Spleen (tissue), 11 donors: ENCODE results near the gene ADAT2. TPM values are rescaled to one million over a fixed set of nuclear protein-coding genes. Genes with fewer than 3 reads are reported as not detected.

Experiments used
- DNase-seq: peaks from one replicate; pipeline ENCODE4 v3.0.0-alpha.2; 2020
- H3K27ac ChIP-seq, 8 donors: fragments of 200-600 bp; sonication (generic) in 7 of 8; 1 replicate in 4 of 8; 2 replicates in 4 of 8; pipeline versions ENCODE4 v1.5.0 to v1.8.0; 2016 to 2021; ENCODE audit warnings: inconsistent platforms in 4 of 8, mild to moderate bottlenecking in 4 of 8, moderate library complexity in 1 of 8
- H3K27me3 ChIP-seq, 7 donors: fragments of 200-600 bp; sonication (generic) in 6 of 7; replicated peaks in 1 of 7; 1 replicate in 4 of 7; 2 replicates in 3 of 7; pipeline versions ENCODE4 v1.5.0 to v1.8.0; 2016 to 2021; ENCODE audit warnings: inconsistent platforms in 3 of 7, mild to moderate bottlenecking in 1 of 7
- H3K36me3 ChIP-seq, 6 donors: fragments of 200-600 bp; sonication (generic) in 5 of 6; 1 replicate in 4 of 6; 2 replicates in 2 of 6; pipeline versions ENCODE4 v1.5.0 to v1.8.0; 2016 to 2021; ENCODE audit warnings: inconsistent platforms in 2 of 6
- H3K4me1 ChIP-seq, 6 donors: fragments of 200-600 bp; sonication (generic) in 5 of 6; 1 replicate in 3 of 6; 2 replicates in 3 of 6; pipeline versions ENCODE4 v1.5.0 to v1.8.0; 2016 to 2021; ENCODE audit warnings: inconsistent platforms in 3 of 6
- H3K4me3 ChIP-seq, 8 donors: fragments of 200-600 bp; sonication (generic) in 7 of 8; 1 replicate in 4 of 8; 2 replicates in 4 of 8; pipeline versions ENCODE4 v1.5.0 to v1.8.0; 2016 to 2021; ENCODE audit warnings: inconsistent platforms in 4 of 8, mild to moderate bottlenecking in 4 of 8, moderate library complexity in 2 of 8
- H3K9me3 ChIP-seq, 8 donors: fragments of 200-600 bp; sonication (generic) in 7 of 8; 1 replicate in 4 of 8; 2 replicates in 4 of 8; pipeline versions ENCODE4 v1.5.0 to v1.8.0; 2016 to 2021; ENCODE audit warnings: inconsistent platforms in 4 of 8
- CTCF ChIP-seq, 11 experiments: fragments of 200-600 bp in 7 of 11; fragments of 450-650 bp in 4 of 11; sonication (generic) in 4 of 11; IDR thresholded peaks in 8 of 11; conservative IDR thresholded peaks in 3 of 11; 1 replicate in 7 of 11; 2 replicates in 4 of 11; pipeline versions ENCODE4 v1.4.0 to v1.8.0; 2016 to 2021; ENCODE audit warnings: antibody characterized with exemption in 11 of 11, inconsistent platforms in 4 of 11, mild to moderate bottlenecking in 1 of 11
- POLR2A ChIP-seq, 3 donors: fragments of 450-650 bp; IDR thresholded peaks; one replicate each; pipeline ENCODE4 v1.5.1; 2017; ENCODE audit warnings: antibody characterized with exemption in 3 of 3, mild to moderate bottlenecking in 1 of 3
- POLR2AphosphoS5 ChIP-seq, 3 donors: sonication (generic); formaldehyde crosslinking; IDR thresholded peaks; one replicate each; pipeline ENCODE4 v1.5.1; 2017; ENCODE audit warnings: antibody characterized with exemption in 3 of 3
- WGBS, 5 donors: extraction: QIAGEN DNeasy Blood & Tissue Kit in 3 of 5; methylation state at CpG; one replicate each; pipeline versions ENCODE4 v1.1.5 to v1.1.7; 2013 to 2018; 5-methylcytosine and 5-hydroxymethylcytosine counted together
- intact Hi-C: fragments of 100-400 bp; cut with DNase I; formaldehyde crosslinking; loops from one replicate; pipeline ENCODE4 v1.15.0; 2023; ENCODE audit warnings: low total_unique reads
- polyA plus RNA-seq, 3 donors: library from polyadenylated mRNA; stranded (reverse); fragments of 200-250 nt; gene quantifications; one replicate each; pipeline ENCODE4 v1.2.1, GENCODE V29; 2013
- total RNA-seq, 7 donors: library from RNA; depleted of rRNA in 3 of 7; stranded (reverse); fragments of >200 nt in 3 of 7; fragmentation: NEBNext Ultra II Directional in 4 of 7; extraction: Animal tissue kit (Norgen Biotek cat#: 25700) in 4 of 7; gene quantifications; one replicate each; pipeline versions ENCODE4 v1.1.0 to v1.2.1, GENCODE V29; 2016 to 2021
- donor health status: healthy with polysubstance abuse.
- donor health status: DM: no; HTN: no; CAD: no; lungs with moderate emphysema.
- donor health status: DM: no; HTN: no; CAD: no.
- donor health status: Bipolar disorder and iron deficiency.
- donor health status: healthy.
- donor health status: DM: no; HTN: no; CAD: no.
- donor health status: DM: yes; HTN: yes; CAD: no.

Gene ADAT2
- total and polyA plus RNA-seq, 10 donors, result 5.4 to 17.8 (median 9.8) TPM

DNA sequence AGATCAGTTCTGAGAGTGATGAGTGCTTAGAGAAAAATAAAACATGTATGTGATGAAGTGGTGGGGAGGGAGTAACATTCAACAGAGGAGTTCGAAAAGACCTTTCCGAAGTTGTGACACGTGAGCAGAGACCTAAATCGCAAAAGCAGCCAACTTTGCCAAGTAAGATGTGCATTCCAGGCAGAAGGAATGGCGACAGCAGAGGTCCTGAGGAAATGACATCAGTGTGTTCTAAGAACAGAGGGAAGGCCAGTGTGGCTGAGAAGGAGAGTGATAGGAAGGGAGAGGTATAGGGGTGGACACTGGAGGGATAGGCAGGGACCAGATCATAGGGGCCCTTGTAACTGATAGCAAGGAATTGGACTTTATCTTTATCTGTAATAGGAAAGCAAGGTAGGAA is 51.3 kb downstream of the ADAT2 start:
- H3K27ac ChIP-seq, result no peak overlapping the region
- H3K4me3 ChIP-seq, result no peak overlapping the region
- H3K4me1 ChIP-seq, result peaks cover 5 to 26% (median 12%) of the 10 kb centered on the region in 6 donors

GRCh38 chr6:143397227-143398222 is 53.0 kb downstream of the ADAT2 start:
- H3K27me3 ChIP-seq, result no peaks in the 10 kb centered on the region
- peak overlapping the region in 4 of 8 donors; percentile 18 to 57 (median 46) for H3K27ac ChIP-seq
- DNase-seq, result no peak
- intact Hi-C loops, result no loop called here
- TF ChIP-seq POLR2A (IDR thresholded peaks at IDR 0.05) (no peak), POLR2AphosphoS5 (IDR thresholded peaks at IDR 0.05) (peak in 1 of 3 donors; percentile 15)
- peaks cover 5 to 26% (median 12%) of the 10 kb centered on the region in 6 donors for H3K4me1 ChIP-seq
- no peak overlapping the region for H3K4me3 ChIP-seq
- 69 to 85% (median 75%) methylated on average over 16 of the region's 16 CpGs for WGBS, 5 donors
- no peaks in the 10 kb centered on the region for H3K36me3 ChIP-seq
- H3K9me3 ChIP-seq, result no peaks in the 10 kb centered on the region

More for the DNA sequence above, 51.3 kb downstream of the ADAT2 start:
- Histone ChIP-seq H3K36me3 (no peaks in the 10 kb centered on the region), H3K27me3 (no peaks in the 10 kb centered on the region), H3K9me3 (no peaks in the 10 kb centered on the region)
- WGBS, 5 donors, result 88 to 96% (median 92%) methylated on average over 5 of the region's 5 CpGs
- intact Hi-C loops, result no loop called here
- DNase-seq, result no peak
- TF ChIP-seq POLR2A (IDR thresholded peaks at IDR 0.05) (no peak), CTCF (IDR thresholded peaks at IDR 0.05 in 8 of 11, conservative IDR thresholded peaks at IDR 0.05 in 3 of 11) (no peak), POLR2AphosphoS5 (IDR thresholded peaks at IDR 0.05) (no peak)

DNA sequence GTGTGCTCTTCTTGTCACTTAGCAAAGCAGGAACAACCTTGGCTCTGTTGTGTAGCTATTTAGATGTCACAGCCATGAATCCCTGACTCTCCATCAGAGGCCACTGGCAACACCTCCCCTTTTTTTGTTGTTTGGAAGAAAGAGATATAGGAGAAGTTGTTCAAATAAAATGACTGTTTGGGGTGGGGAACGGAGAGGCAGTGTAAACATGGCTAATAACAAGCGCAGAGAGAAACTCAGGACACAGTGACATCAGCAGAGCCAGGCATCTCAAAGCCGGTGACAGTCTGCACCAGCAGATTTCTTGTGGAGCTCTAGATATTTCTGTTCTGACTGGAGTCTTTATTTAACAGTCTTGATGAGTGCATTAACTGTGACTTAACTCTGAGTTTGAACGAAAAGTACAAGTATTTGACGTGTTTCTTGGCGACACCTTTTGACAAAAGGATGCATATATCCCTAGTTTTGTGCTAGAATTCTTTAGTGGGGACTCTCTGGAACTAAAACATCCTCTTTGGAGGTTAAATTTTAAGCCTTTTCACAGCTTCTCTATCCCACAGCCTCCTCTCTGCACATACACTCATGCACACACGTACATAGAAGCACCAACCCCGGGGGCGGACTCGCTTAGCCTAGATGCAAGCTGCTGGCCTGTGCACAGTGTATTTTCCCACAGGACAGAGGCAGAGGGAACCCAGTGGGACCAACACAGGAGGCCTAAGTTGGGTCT is 53.8 kb downstream of the ADAT2 start:
- TF ChIP-seq POLR2AphosphoS5 (IDR thresholded peaks at IDR 0.05) (no peak), POLR2A (IDR thresholded peaks at IDR 0.05) (no peak), CTCF (IDR thresholded peaks at IDR 0.05 in 8 of 11, conservative IDR thresholded peaks at IDR 0.05 in 3 of 11) (no peak)
- peak overlapping the region in 4 of 8 donors; percentile 18 to 57 (median 46) for H3K27ac ChIP-seq
- no peak for DNase-seq

GRCh38 chr6:143395699-143396098 is 54.8 kb downstream of the ADAT2 start:
- no peak for TF ChIP-seq POLR2AphosphoS5 (IDR thresholded peaks at IDR 0.05)
- TF ChIP-seq POLR2A (IDR thresholded peaks at IDR 0.05), result no peak
- no peak for TF ChIP-seq CTCF (IDR thresholded peaks at IDR 0.05 in 8 of 11, conservative IDR thresholded peaks at IDR 0.05 in 3 of 11)
- Histone ChIP-seq H3K9me3 (no peaks in the 10 kb centered on the region), H3K4me3 (no peak overlapping the region), H3K4me1 (peaks cover under 1 to 17% (median 7%) of the 10 kb centered on the region in 6 donors), H3K27ac (no peak overlapping the region), H3K36me3 (no peaks in the 10 kb centered on the region), H3K27me3 (no peaks in the 10 kb centered on the region)
- intact Hi-C loops, result no loop called here
- WGBS, 5 donors, result 91 to 98% (median 94%) methylated on average over 5 of the region's 5 CpGs
- no peak for DNase-seq

More for the DNA sequence above, 53.8 kb downstream of the ADAT2 start:
- Histone ChIP-seq H3K36me3 (no peaks in the 10 kb centered on the region), H3K27me3 (no peaks in the 10 kb centered on the region), H3K4me1 (peaks cover 5 to 26% (median 12%) of the 10 kb centered on the region in 6 donors), H3K9me3 (no peaks in the 10 kb centered on the region), H3K4me3 (no peak overlapping the region)
- 85 to 92% (median 91%) methylated on average over 10 of the region's 10 CpGs for WGBS, 5 donors
- intact Hi-C loops, result no loop called here
